OCI-LY3 (cell line): ENCODE results near the gene EXOSC10.

ENCODE experiments used
- EZH2phosphoT487 ChIP-seq: fragments of 200-600 bp; shearing (Covaris generic); IDR thresholded peaks from 2 replicates; pipeline ENCODE4 v1.6.1; 2018; ENCODE audit warnings: antibody characterized with exemption, mixed run types, low read depth
- TF ChIP-seq, protein P1 (sequence below): fragments of 200-600, 300-600 bp; sonication (generic); IDR thresholded peaks from 2 replicates; pipeline ENCODE4 v1.5.1; 2014; ENCODE audit warnings: antibody characterized with exemption, low read length, low read depth

- TF ChIP-seq, protein P1, sequence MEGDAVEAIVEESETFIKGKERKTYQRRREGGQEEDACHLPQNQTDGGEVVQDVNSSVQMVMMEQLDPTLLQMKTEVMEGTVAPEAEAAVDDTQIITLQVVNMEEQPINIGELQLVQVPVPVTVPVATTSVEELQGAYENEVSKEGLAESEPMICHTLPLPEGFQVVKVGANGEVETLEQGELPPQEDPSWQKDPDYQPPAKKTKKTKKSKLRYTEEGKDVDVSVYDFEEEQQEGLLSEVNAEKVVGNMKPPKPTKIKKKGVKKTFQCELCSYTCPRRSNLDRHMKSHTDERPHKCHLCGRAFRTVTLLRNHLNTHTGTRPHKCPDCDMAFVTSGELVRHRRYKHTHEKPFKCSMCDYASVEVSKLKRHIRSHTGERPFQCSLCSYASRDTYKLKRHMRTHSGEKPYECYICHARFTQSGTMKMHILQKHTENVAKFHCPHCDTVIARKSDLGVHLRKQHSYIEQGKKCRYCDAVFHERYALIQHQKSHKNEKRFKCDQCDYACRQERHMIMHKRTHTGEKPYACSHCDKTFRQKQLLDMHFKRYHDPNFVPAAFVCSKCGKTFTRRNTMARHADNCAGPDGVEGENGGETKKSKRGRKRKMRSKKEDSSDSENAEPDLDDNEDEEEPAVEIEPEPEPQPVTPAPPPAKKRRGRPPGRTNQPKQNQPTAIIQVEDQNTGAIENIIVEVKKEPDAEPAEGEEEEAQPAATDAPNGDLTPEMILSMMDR = no peak
- TF ChIP-seq EZH2phosphoT487 = no peak
Measured at GRCh38 chr1:11131816-11132215, 32.1 kb upstream of the EXOSC10 start.
